ENCODE results near the gene TPR.

DNA sequence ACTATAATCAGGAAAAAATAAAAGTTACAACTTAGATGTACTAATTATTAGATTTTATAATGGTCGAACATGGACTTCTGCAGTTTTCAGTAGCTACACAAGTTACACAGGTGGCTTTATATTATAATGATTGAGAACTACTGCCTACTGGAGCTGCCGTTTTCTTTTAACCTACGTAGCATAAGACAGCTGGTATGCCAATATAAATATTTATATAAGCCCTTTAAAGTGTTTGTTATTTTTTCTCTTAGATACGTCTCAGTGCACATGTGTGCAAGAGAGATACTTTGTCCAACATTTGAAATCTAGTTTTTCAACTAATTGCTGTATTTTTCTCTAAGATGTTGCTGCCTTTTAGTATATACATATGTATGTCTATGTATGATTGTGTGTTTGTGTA is 43.5 kb upstream of the TPR start:
- TF ChIP-seq, protein P1, sequence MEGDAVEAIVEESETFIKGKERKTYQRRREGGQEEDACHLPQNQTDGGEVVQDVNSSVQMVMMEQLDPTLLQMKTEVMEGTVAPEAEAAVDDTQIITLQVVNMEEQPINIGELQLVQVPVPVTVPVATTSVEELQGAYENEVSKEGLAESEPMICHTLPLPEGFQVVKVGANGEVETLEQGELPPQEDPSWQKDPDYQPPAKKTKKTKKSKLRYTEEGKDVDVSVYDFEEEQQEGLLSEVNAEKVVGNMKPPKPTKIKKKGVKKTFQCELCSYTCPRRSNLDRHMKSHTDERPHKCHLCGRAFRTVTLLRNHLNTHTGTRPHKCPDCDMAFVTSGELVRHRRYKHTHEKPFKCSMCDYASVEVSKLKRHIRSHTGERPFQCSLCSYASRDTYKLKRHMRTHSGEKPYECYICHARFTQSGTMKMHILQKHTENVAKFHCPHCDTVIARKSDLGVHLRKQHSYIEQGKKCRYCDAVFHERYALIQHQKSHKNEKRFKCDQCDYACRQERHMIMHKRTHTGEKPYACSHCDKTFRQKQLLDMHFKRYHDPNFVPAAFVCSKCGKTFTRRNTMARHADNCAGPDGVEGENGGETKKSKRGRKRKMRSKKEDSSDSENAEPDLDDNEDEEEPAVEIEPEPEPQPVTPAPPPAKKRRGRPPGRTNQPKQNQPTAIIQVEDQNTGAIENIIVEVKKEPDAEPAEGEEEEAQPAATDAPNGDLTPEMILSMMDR (IDR thresholded peaks at IDR 0.05): no peak
- TF ChIP-seq EP300 (IDR thresholded peaks at IDR 0.05) (no peak), PHF8 (IDR thresholded peaks at IDR 0.05; ENCODE audit: borderline replicate concordance, low read depth) (no peak)
- TF ChIP-seq, protein P2, sequence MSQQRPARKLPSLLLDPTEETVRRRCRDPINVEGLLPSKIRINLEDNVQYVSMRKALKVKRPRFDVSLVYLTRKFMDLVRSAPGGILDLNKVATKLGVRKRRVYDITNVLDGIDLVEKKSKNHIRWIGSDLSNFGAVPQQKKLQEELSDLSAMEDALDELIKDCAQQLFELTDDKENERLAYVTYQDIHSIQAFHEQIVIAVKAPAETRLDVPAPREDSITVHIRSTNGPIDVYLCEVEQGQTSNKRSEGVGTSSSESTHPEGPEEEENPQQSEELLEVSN (IDR thresholded peaks at IDR 0.05; ENCODE audit: borderline replicate concordance, low read depth): no peak

Data from A549 (cell line).